HCT116 (cell line): Measurements from ENCODE around the gene C10orf143. TPM values are rescaled to one million over a fixed set of nuclear protein-coding genes. Genes with fewer than 3 reads are reported as not detected.

Source experiments
- total RNA-seq: library from RNA; stranded (reverse); gene quantifications from one replicate; pipeline ENCODE4 v1.2.1, GENCODE V29; 2021; ENCODE audit not compliant: unreplicated experiment

The C10orf143 gene
- total RNA-seq, 1 experiment from 2014 or later = 0.66 TPM

Other genes starting within 250 kb of the C10orf143 start
- gene EBF3, start 146.6 kb downstream of the C10orf143 start, total RNA-seq = 0.12 TPM
- 59.1 TPM for gene GLRX3, start 25.6 kb upstream of the C10orf143 start, total RNA-seq